H9 (cell line): ENCODE results near the gene PI4KB. TPM values are rescaled to one million over a fixed set of nuclear protein-coding genes. Genes with fewer than 3 reads are reported as not detected.

ENCODE experiments used
- DNase-seq: peaks from one replicate; pipeline ENCODE4 v3.0.0-alpha.2; 2017
- H2AFZ ChIP-seq: one replicate; pipeline ENCODE4 v1.6.1; 2013; ENCODE audit warnings: mild to moderate bottlenecking, low read length, control low read depth, moderate library complexity
- H2AK5ac ChIP-seq: 2 replicates; pipeline ENCODE4 v1.6.1; 2013; ENCODE audit warnings: low read length, control low read depth, mixed read lengths; ENCODE audit not compliant: insufficient read length
- H2BK120ac ChIP-seq: one replicate; pipeline ENCODE4 v1.6.1; 2013; ENCODE audit warnings: low read depth, mild to moderate bottlenecking, low read length, control low read depth, inconsistent platforms; ENCODE audit not compliant: poor library complexity, severe bottlenecking
- H2BK12ac ChIP-seq: 2 replicates; pipeline ENCODE4 v1.6.1; 2013; ENCODE audit warnings: low read length, control low read depth, mixed read lengths, low read depth; ENCODE audit not compliant: insufficient read length
- H2BK15ac ChIP-seq: 2 replicates; pipeline ENCODE4 v1.6.1; 2013; ENCODE audit warnings: low read depth, low read length, control low read depth
- H2BK20ac ChIP-seq: one replicate; pipeline ENCODE4 v1.6.1; 2013; ENCODE audit warnings: low read depth, mild to moderate bottlenecking, low read length, control low read depth, inconsistent platforms; ENCODE audit not compliant: poor library complexity, severe bottlenecking
- H2BK5ac ChIP-seq: 2 replicates; pipeline ENCODE4 v1.6.1; 2013; ENCODE audit warnings: low read length, control low read depth, mixed read lengths; ENCODE audit not compliant: insufficient read length
- H3K14ac ChIP-seq: 2 replicates; pipeline ENCODE4 v1.6.1; 2013; ENCODE audit warnings: low read length, control low read depth; ENCODE audit not compliant: insufficient read depth
- H3K18ac ChIP-seq: 2 replicates; pipeline ENCODE4 v1.6.1; 2013; ENCODE audit warnings: low read depth, mild to moderate bottlenecking, mixed read lengths, low read length, control low read depth; ENCODE audit not compliant: insufficient read length
- H3K23ac ChIP-seq: 2 replicates; pipeline ENCODE4 v1.6.1; 2013; ENCODE audit warnings: low read length, control low read depth, mixed read lengths, low read depth; ENCODE audit not compliant: insufficient read length
- H3K23me2 ChIP-seq: 2 replicates; pipeline ENCODE4 v1.6.1; 2013; ENCODE audit warnings: low read depth, mild to moderate bottlenecking, mixed read lengths, low read length, control low read depth; ENCODE audit not compliant: insufficient read length, poor library complexity, severe bottlenecking
- H3K27ac ChIP-seq: 2 replicates; pipeline ENCODE4 v1.5.1; 2013; ENCODE audit warnings: low read length, control low read depth, mixed read lengths, low read depth; ENCODE audit not compliant: insufficient read length
- H3K27me3 ChIP-seq: 2 replicates; pipeline ENCODE4 v1.6.1; 2013; ENCODE audit warnings: low read length, control low read depth, inconsistent platforms; ENCODE audit not compliant: insufficient read depth
- H3K4ac ChIP-seq: 2 replicates; pipeline ENCODE4 v1.6.1; 2013; ENCODE audit warnings: low read depth, mild to moderate bottlenecking, control low read depth, inconsistent platforms, low read length, moderate library complexity
- H3K4me1 ChIP-seq: 2 replicates; pipeline ENCODE4 v1.6.1; 2013; ENCODE audit warnings: low read length, control low read depth, inconsistent platforms; ENCODE audit not compliant: insufficient read depth
- H3K4me2 ChIP-seq: 2 replicates; pipeline ENCODE4 v1.6.1; 2013; ENCODE audit warnings: low read length, control low read depth, mixed read lengths; ENCODE audit not compliant: insufficient read length, insufficient read depth
- H3K56ac ChIP-seq: 2 replicates; pipeline ENCODE4 v1.6.1; 2013; ENCODE audit warnings: low read depth, mild to moderate bottlenecking, mixed read lengths, low read length, control low read depth; ENCODE audit not compliant: insufficient read length
- H3K79me1 ChIP-seq: 2 replicates; pipeline ENCODE4 v1.6.1; 2013; ENCODE audit warnings: low read depth, mild to moderate bottlenecking, moderate library complexity, low read length, control low read depth, inconsistent platforms; ENCODE audit not compliant: insufficient read depth, poor library complexity, severe bottlenecking
- H3K79me2 ChIP-seq: 2 replicates; pipeline ENCODE4 v1.6.1; 2013; ENCODE audit warnings: low read length, control low read depth, inconsistent platforms; ENCODE audit not compliant: insufficient read depth
- H3K9ac ChIP-seq: 2 replicates; pipeline ENCODE4 v1.6.1; 2013; ENCODE audit warnings: low read length, control low read depth, mixed read lengths; ENCODE audit not compliant: insufficient read length; ENCODE audit errors: extremely low read depth
- H3K9me3 ChIP-seq: one replicate; pipeline ENCODE4 v1.6.1; 2013; ENCODE audit warnings: low read depth, low read length, inconsistent platforms; ENCODE audit not compliant: control insufficient read depth
- H3T11ph ChIP-seq: one replicate; pipeline ENCODE4 v1.6.1; 2013; ENCODE audit warnings: mild to moderate bottlenecking, low read length, control low read depth, inconsistent platforms
- H4K20me1 ChIP-seq: one replicate; pipeline ENCODE4 v1.6.1; 2013; ENCODE audit not compliant: control insufficient read depth, insufficient read length, insufficient read depth
- H4K5ac ChIP-seq: 2 replicates; pipeline ENCODE4 v1.6.1; 2013; ENCODE audit warnings: low read depth, mild to moderate bottlenecking, mixed read lengths, low read length, control low read depth; ENCODE audit not compliant: insufficient read length
- H4K8ac ChIP-seq: replicated peaks from 2 replicates; pipeline ENCODE4 v1.6.1; 2013; ENCODE audit warnings: low read length, control low read depth, mixed read lengths, low read depth; ENCODE audit not compliant: insufficient read length
- H4K91ac ChIP-seq: 2 replicates; pipeline ENCODE4 v1.6.1; 2013; ENCODE audit warnings: low read depth, mild to moderate bottlenecking, moderate library complexity, mixed read lengths, low read length, control low read depth; ENCODE audit not compliant: insufficient read length
- H3K27ac Mint-ChIP-seq, 3 experiments: 2 replicates in 2 of 3; 3 replicates in 1 of 3; pipeline ENCODE4 v1.8.0; 2020 to 2021; ENCODE audit warnings: mixed read lengths in 3 of 3, mild to moderate bottlenecking in 1 of 3, moderate library complexity in 1 of 3
- H3K27me3 Mint-ChIP-seq: 2 replicates; pipeline ENCODE4 v1.8.0; 2021; ENCODE audit warnings: low read depth, mild to moderate bottlenecking, moderate library complexity, mixed read lengths
- H3K36me3 Mint-ChIP-seq, 3 experiments: 2 replicates in 2 of 3; 3 replicates in 1 of 3; pipeline ENCODE4 v1.8.0; 2020 to 2021; ENCODE audit warnings: low read depth in 3 of 3, mixed read lengths in 3 of 3; ENCODE audit not compliant: insufficient read depth in 1 of 3
- H3K4me1 Mint-ChIP-seq, 2 experiments: 2 replicates each; pipeline ENCODE4 v1.8.0; 2020; ENCODE audit warnings: mixed read lengths in 2 of 2
- H3K4me3 Mint-ChIP-seq, 2 experiments: 2 replicates in 1 of 2; 3 replicates in 1 of 2; pipeline ENCODE4 v1.8.0; 2020 to 2021; ENCODE audit warnings: mild to moderate bottlenecking in 2 of 2, mixed read lengths in 2 of 2, moderate library complexity in 1 of 2
- H3K9me3 Mint-ChIP-seq, 2 experiments: 2 replicates in 1 of 2; 3 replicates in 1 of 2; pipeline ENCODE4 v1.8.0; 2020; ENCODE audit warnings: mild to moderate bottlenecking in 2 of 2, mixed read lengths in 2 of 2, moderate library complexity in 1 of 2
- CTCF ChIP-seq: fragments of 200-600 bp; sonication (generic); conservative IDR thresholded peaks from 3 replicates; pipeline ENCODE4 v1.8.0; 2021; ENCODE audit warnings: antibody characterized with exemption, mild to moderate bottlenecking
- WGBS: extraction: QIAGEN DNeasy Blood & Tissue Kit; methylation state at CpG from one replicate; pipeline ENCODE4 v1.1.7; 2013; ENCODE audit warnings: missing lambda C conversion rate, low lambda C conversion rate, mixed read lengths; ENCODE audit not compliant: insufficient read length; ENCODE audit errors: extremely low coverage; 5-methylcytosine and 5-hydroxymethylcytosine counted together
- long read RNA-seq: library from polyadenylated mRNA; unstranded; transcript quantifications from one replicate; pipeline ENCODE4 v2.0.0, GENCODE V29; 2020
- total RNA-seq: library from RNA; stranded (reverse); gene quantifications from 2 replicates; pipeline ENCODE4 v1.2.1, GENCODE V29; 2021

PI4KB gene
- 39.1 and 39.2 TPM in 2 replicates for total RNA-seq
- long read RNA-seq, transcript PI4KB-203 (11 exons, 3,934 nt) = major isoform, 120 of 289 reads
- long read RNA-seq, transcript PI4KB-202 (12 exons, 3,340 nt) = minor isoform, 12 of 289 reads
- long read RNA-seq, transcript PI4KB-213 (10 exons, 2,603 nt) = minor isoform, 10 of 289 reads
- long read RNA-seq, transcript PI4KB-201 (13 exons, 3,331 nt) = minor isoform, 19 of 289 reads
- long read RNA-seq, partial matches to known transcripts = 25 of 289 reads
- long read RNA-seq, other reads (novel, unspliced or antisense) = 99 of 289 reads

DNA sequence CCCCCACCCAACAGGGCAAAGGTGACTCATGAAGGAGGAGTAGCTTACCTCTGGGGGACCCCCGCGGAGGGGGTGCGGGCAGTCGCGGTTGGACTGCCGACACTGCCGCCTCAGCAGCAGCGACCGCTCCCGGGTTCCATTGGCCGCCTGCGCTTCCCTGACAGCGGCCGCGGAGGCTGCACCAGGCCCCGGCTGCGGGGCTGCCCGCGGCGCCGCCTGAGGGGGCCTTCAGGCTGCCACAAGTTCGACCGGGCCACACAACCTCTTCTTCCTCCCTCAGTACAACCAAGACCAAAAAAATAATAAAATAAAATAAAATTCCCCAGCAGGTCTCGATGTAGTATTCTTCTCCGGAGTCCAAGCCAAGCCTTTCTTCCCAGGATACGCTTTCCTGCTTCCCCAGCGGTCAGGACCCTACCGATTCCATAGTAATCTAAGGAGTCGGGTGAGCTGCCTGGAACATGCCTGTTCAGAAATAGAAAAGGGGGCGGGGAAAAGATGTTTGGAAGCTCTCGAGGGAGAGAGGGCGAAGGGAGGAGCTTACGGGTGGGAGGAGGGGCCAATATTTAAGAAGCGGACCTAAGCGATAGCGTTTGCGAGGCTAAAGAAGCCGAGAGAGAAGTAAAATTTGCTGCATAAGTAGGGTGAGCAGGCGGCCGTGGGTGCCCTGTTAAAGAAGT lies at the start of gene PI4KB:
TSS of gene PI4KB (minus strand) at position 194 of the 680 bp plus-strand sequence. CDS start 10,935 bp downstream, outside the sequence.
- WGBS = no CpG with 5 or more reads among the region's 40 CpGs
- peaks cover 3% of the 10 kb centered on the region; the same call in 1 of the 2 replicates for H3K27me3 Mint-ChIP-seq

More for the DNA sequence above, at the start of gene PI4KB:
- H3K27me3 ChIP-seq = no peaks in the 10 kb centered on the region
- peak within 1 kb of the TSS; percentile 4 for H3K27ac ChIP-seq
- peak within 1 kb of the TSS; percentile 45 for H2AFZ ChIP-seq
- H4K8ac ChIP-seq = no peak within 1 kb of the TSS
- no peak within 1 kb of the TSS for H2BK15ac ChIP-seq
- peak; percentile 95 for DNase-seq
- H3T11ph ChIP-seq = no peak within 1 kb of the TSS
- no peak within 1 kb of the TSS for H2BK20ac ChIP-seq
- H4K20me1 ChIP-seq = no peaks in the 10 kb centered on the region
- peaks cover 8 to 27% (median 14%) of the 10 kb centered on the region in 3 experiments; a peak in 6 of 7 replicates for H3K36me3 Mint-ChIP-seq
- H3K4me1 ChIP-seq = no peaks in the 10 kb centered on the region; the same call in 1 of the 2 replicates
- H3K18ac ChIP-seq = peak within 1 kb of the TSS; percentile 93
- TF ChIP-seq CTCF = no peak
- H3K9me3 Mint-ChIP-seq = no peaks in the 10 kb centered on the region
- H3K56ac ChIP-seq = no peak within 1 kb of the TSS
- H3K9ac ChIP-seq = peak within 1 kb of the TSS; percentile 81
- H3K4ac ChIP-seq = no peak within 1 kb of the TSS; the same call in 1 of the 2 replicates
- H3K4me1 Mint-ChIP-seq = peaks cover 15% of the 10 kb centered on the region in 2 experiments
- H3K14ac ChIP-seq = peak within 1 kb of the TSS; percentile 62
- peak within 1 kb of the TSS; percentile 99 to 100 (median 99) for H3K27ac Mint-ChIP-seq
- H4K5ac ChIP-seq = peak within 1 kb of the TSS; percentile 48
- H2BK5ac ChIP-seq = no peak within 1 kb of the TSS
- H3K23ac ChIP-seq = no peak within 1 kb of the TSS
- H2BK12ac ChIP-seq = no peak within 1 kb of the TSS
- no peaks in the 10 kb centered on the region for H3K79me2 ChIP-seq
- no peak within 1 kb of the TSS for H2AK5ac ChIP-seq
- no peak within 1 kb of the TSS for H2BK120ac ChIP-seq
- H3K4me2 ChIP-seq = peak within 1 kb of the TSS; percentile 67
- H3K79me1 ChIP-seq = no peaks in the 10 kb centered on the region
- peaks cover 13% of the 10 kb centered on the region for H3K23me2 ChIP-seq
- H4K91ac ChIP-seq = no peak within 1 kb of the TSS
- H3K9me3 ChIP-seq = no peaks in the 10 kb centered on the region
- H3K4me3 Mint-ChIP-seq = peak within 1 kb of the TSS; percentile 88 to 89
